NCI-H69 (cell line): ENCODE measurements around the gene MARCHF9.

ENCODE experiments used
- DNase-seq: peaks from one replicate; lab custom pipeline; 2025; lab: John Stamatoyannopoulos, UW

The MARCHF9 gene

DNA sequence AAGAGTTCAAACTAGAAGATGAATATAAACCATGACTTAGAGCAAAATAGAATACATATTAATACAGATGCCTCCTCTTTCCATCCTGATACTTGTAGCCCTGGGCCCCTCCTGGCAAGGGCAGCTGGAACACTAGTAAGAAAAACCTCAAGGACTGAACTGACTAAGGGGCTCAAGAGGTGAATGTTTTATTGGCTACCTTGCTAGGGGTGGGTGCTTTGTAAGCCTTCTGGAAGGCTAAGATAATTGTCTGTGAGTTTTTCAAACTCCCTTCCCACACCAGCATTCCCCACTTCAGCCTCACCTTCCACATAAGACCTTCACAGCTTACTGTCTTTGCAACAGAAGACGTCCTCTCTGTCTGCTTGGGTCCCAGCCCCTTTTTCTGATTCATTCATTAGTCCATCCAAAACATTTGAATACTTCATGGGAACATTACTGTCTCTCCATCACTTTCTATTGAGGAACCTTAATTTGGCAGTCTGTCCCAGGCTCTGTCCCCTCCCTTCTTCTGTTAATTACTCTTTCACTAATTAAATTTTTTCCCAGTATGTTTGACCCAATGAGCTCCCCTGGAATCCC is 1.1 kb upstream of the MARCHF9 start:
- no peak for DNase-seq

DNA sequence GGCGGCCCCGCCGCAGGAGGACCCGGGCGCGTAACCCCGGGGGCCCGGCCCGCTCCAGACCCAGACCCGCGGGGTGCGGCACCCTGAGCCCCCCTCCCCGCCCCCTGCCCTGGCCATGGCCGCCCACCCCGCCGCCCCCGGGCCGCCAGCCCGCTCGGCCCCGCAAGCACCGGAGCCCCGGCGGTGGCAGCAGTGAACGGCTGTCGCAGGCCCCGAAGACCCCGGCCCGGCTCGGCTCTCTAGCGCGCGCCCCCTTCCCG is 221 bp downstream of the MARCHF9 start:
- no peak for DNase-seq

DNA sequence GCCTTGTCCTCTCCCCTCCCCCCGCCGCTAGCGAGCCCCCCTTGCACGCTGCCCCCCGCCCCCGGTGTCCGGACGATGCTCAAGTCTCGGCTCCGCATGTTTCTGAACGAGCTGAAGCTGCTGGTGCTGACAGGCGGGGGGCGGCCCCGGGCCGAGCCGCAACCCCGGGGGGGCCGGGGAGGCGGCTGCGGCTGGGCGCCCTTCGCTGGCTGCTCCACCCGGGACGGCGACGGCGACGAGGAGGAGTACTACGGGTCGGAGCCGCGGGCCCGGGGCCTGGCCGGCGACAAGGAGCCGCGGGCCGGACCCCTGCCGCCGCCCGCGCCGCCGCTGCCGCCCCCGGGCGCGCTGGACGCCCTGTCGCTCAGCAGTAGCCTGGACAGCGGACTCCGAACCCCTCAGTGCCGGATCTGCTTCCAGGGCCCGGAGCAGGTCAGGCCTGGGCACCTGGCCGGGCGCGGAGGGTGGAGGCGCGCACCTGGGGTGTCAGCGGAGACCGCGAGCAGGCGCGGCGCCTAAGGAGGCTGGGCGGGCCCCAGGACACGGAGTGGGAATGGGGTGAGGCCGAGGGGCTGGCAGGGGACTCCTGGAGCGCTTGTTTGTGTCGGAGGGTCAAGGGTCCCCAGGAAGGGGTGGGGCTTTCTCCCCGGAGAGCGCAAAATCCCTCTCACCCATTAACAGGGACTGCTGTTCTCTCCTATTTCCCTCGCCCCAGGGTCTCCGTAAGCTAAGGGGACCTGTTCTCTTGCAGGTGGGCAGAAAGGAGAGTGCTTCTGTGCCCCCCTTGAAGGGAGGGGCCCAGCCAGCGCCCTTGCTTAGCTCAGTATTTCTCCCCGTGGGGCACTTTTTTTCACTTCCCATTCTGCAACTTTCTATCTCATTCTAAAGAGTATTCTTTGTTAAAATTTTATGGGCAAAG is 810 bp downstream of the MARCHF9 start:
- DNase-seq, result peak; percentile 83

DNA sequence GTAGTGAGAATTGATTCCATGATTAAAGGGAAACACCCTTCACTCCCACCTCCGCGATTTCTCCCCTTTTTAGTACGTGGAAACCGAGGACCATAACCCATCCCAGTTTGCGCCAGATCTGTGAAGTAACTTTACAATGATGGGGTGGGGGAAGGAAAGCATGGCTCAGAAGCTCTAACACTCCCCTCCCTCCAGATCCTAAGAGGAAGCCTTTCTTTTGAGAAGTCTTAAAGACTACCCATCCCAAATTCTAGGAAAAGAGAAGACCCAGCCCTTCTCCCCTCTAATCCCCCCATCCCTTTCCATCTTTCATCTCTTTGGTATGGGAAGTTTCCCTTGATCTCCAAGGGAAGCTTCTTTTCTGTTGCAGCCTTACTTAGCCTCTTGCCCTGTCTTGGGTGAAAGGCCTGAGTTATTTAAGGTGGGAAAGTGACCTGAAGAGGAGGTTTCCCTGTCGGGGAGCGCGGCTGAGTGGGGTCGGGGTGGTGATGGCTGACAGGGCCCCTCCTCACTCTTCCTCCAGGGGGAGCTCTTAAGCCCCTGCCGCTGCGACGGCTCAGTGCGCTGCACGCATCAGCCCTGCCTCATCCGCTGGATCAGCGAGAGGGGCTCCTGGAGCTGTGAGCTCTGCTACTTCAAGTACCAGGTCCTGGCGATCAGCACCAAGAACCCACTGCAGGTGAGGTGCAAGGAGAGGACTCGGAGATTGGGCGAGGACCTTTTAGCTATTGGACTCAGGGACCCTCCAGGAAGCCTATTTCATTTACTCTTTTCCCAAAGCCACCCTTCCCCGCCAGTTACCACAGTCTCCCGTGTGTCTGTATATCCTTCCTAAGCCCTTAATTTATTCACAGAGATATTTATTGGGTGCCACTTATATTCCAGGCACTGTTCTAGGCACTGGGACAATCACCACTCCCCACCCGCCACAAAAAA is 1.8 kb downstream of the MARCHF9 start:
- peak; percentile 68 for DNase-seq

DNA sequence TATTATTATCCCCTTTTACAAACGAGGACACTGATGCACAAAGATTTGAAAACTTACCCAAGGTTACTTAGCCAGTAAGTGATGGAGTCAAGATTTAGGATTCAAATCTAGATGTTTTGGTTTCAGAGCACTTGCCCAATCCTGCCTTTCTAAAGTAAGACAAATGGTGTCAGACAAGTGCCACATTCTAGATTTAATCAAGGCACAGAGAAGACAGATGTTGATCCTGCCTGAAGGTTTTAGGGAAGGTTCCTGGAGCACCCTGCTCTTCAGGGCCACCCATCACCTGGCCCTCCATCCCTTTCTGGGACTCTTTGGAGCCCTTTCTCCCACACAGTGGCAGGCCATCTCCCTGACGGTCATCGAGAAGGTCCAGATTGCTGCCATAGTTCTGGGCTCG is 2.9 kb downstream of the MARCHF9 start:
- no peak for DNase-seq

DNA sequence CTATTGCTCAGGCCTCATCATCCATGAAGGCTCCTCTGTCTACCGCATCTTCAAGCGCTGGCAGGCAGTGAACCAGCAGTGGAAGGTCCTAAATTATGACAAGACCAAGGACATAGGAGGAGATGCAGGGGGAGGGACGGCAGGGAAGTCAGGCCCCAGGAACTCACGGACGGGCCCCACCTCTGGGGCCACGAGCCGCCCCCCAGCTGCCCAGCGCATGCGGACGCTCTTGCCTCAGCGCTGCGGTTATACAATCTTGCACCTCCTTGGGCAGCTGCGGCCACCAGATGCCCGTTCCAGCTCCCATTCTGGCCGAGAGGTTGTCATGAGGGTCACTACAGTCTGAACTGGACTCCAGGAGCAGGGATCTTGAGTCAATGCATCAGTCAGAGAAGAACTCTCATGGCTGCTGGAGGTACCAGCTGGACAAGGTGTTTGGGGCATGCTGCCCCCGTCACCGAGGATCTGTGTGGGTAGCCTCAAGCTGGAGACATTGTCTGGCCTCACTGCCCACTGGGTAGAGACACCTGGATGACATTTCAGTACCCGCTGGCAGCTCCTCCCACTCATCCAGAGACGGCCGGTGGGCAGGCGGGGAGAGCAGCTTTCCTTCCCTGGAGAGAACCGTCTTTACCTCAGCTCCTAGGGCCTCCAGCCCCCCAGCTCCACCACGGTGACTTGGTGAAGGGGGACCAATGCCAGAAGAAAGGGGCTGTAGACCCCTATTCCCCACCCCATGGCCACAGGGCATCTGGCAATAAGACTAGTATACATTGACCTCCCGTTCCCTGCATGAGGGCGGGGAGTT is 3.9 kb downstream of the MARCHF9 start:
- no peak for DNase-seq

DNA sequence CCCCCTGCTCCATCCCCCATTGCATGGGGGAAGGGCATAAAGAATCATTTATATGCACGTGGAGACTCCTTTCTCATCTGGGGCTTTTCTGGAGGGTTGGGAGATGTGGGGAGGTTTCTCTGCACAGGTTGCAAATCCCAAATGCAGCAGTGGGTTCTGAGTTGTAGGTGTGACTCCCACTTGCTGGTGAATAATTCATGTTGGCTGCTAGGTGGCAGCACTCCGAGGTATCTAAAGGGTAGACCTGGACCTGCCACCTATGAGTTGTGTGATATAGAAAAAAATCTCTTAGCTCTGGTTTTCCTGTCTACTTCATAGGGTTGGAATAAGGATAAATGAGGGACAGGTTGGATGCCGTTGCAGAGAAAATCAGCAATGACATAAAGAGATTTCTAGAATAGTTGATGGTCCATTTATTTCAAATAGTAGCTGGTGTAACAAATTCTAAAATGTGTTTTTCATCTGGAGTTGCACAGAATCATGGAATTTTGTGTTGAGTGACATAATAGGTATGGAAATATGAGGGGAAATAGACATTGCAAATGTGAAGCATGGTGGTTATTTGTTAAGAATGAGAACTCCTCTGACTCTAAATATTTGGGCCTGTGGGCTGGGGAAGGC is 4.6 kb downstream of the MARCHF9 start:
- DNase-seq, result peak; percentile 54

DNA sequence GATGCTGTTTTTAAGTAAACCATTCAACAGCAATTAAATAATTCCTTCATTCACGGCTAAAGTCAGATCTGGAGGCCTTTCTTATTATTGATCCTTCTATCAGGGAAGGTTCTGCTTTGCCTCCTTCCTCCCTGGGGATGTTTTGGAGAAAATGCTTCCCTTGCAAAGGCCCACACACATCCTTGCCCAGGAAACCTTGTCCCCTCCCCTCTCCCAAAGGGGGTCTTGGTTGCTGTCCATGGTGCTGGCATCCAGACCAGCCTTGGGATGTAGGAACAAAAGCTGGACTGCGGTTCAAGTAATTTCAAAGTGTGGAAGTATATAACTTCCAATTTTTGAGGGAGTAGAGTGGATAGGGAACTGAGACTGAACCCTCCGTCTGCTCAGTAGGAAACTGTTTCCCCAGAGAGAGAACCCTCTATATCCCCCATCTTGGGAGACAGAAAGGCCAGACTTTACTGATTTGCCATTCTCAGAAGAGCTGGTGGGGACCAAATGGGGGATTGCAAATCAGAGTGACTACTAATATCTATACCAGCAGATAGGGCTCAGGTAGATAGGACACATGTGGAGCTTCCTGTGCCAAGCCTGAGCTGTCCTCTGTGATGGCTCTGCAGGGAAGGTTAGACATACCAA is 5.6 kb downstream of the MARCHF9 start:
- DNase-seq, result no peak

DNA sequence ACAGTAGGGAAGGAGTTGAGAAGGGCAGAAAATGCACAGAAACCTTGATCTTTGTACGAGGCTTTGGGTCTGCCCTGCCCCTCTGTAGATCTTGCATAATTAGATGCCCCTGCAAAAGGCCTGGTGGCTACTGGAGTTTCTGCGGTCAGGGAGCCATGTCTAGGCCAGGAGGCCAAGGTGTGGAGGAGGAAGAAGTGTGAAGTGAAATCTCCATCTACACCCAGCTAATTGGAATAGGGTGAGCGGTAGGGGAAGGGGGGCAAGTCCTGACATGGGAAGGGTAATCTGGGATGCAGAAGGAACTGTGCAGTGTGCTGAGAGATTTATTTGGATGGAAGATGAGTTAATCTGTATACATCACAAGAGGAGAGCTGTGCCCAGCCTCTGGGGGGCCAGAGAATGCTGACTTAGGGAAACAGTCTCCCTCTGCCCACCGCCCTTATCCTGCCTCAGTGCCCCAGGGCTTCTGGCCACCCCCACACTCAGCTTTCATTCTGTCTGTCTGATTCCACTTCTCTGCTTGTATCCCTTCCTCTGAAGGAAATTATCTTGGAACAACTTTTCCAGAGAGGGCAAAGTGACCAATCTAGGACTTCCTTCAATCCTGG is 6.6 kb downstream of the MARCHF9 start:
- DNase-seq, result no peak

DNA sequence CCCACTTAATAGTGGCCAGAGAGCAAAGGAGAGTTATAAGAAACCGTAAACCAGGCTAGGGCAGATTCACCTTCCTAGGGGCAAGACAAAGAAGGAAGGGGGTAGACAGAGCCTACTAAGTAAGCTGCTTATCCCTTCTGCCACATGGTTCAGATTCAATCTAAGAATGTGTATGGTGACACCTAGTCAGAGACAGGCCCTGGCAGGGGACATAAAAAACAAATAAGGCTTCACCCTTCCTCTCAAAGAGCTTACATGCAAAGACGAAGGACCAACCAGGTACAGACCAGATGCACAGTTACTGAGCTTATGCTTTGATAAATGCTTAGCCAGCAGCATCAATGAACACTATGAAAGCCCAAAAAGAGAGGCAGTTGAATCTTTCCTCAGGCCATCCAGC is 7.6 kb downstream of the MARCHF9 start:
- DNase-seq, result no peak

DNA sequence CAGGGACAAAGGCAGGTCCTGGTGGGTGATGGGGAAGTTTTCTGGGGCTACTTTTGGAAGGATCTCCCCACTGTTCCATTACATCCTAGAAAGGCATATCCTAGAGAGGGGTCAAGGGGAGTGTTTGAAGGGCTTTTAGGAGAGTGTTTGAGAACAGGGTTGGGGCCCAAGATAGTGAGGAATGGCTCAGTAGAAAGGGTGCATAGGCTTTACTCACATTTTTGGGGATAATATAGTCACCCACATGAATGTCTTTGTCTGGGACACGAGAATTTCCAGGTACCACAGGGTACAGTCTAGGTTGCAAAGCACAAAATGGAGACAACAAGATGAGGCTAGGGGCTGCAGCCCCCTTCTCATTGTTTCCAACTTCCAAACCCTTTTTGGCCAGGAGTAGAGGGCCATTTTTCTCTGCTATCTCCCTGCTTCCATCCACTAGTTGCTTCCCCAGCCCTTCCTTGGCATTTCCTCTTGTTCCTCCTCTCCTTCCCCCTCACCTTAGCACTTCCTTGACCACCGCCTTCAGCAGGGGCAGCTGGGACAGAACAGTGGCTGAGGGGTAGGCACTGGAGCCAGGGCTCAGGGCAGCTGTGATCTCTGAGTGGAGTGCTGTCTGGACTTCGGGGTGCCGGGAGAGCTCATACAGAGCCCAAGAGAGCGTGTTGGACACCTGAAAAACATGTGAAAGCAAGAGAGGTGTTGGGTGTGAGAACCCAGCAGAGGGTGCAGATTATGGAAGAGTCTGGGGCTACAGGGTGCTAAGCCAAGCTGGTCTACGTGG is 9.2 kb downstream of the MARCHF9 start:
- no peak for DNase-seq

DNA sequence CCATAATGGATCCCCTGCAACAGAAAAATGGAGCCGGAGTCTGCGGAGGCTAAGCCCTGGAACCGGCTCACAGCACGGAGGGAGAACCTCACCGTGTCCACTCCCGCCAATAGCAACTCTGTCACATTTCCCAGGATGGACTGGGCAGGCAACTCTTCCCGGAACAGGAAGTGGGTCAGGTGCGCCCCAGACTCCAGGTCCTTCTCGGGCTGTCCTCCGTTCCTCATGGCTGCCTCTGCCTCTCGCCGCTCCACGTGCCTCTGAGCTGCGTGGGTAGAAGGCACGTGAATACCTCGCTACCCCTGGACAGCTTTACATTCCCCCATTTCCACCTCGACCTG is 9.7 kb downstream of the MARCHF9 start:
- DNase-seq, result peak; percentile 61

DNA sequence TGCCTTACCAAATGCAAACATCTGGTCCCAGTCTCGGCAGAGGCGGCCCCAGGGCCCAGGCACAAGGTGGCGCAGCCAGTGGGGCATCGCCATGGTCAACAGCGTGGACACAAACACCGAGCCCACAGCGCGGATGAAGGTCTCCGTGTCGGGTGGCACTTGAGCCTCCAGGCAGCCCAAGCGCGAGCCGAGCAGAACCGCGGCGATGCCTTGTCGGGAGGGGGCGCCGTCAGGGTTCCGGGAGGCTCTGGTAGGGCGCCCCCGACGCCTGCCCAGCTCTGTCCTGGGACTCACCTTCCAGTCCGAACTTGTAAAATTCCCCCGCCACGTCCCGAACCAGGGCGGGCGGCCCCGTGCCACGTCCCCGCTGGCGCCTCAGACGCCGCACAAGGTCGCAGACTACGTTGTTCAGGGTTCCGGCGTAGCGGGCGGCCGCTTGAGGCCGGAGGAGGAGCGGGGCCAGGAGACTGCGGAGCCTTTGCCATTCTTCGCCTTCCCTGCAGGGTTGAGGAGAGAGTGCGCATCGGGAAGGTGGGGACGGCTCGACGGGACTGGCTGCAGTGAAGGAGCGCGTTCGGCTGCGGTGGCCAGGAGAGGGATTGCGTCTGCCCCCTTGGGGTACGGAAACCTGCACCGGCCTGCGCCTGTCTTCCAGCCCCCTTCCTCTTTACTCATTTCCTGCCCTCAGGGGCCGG is 10.2 kb downstream of the MARCHF9 start:
- DNase-seq, result peak; percentile 66

DNA sequence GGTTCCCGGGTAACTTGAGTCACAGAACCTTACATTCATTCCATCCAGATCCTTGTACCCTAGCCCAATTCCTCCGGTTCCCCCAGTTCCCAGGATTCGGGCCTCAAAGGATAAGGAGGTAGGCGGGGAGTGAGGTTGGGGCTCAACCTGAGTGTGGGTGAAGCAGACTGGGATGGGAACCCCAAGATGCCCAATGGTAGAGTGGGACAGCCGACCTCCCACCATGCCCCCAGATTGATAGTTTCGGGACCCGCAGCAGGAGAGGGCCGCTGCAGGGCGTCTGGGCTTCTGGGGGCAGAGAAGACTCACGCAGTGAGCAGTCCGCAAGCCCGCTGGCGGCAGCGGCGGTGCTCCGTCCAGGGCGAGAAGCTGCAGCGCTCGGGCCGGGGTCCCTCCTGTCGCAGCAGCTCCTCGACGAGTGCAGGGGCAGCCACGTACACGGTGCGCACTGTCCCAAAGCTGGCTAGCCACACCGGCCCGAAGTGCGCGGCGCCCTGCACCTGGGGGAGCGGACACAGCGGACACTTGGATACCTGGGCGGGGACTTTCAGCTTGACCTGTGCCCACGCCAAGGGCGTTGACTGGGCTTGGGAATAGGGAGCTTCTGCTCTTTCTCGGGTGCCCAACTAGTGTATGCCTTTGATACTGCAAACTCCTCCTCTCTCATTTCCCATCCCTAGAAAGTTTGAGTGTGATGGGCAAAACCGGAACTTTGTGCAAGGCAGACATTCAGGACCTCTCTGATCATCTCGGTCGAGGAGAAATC is 11.0 kb downstream of the MARCHF9 start:
- DNase-seq, result peak; percentile 28

DNA sequence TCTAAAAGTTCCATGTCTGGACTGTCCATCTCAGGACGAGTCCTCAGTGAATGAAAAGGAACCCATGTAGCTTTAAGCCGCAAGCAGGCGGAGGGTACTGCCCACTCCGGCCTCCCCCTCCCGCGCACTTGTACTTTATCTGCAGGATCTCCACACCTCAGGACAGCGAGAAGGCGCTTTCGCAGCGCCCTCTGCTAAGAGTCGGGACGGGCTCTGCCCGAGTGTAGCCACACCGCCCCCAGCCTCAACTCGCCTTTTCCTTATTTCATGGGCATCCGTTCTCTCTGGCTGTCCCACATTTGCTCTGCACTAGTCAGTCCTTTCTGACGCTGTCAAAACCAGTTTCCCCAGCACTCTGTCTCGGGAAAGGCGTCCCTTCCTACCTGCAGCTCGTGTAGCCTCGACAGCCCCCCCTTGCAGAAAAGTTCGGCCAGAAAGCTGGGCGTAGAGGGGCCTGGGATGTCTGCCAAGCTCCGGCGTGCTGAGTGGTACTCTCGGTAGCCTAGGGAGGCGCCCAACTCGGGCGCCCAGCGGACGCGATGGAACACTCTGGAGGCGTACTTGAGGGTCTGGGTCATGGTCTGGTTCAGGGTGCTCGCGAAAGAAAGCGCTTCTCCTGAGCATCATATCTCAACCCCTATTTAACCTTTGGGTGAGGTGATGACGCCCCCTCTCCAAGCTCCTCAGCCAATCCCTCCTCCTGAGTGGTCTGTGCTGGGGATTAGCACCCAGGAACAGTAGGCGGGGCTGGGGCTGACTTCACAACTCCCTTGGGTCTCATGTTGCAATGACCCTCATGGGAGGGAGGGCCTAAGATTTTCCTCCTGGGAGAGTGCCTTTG is 11.8 kb downstream of the MARCHF9 start, which contains the start of gene CYP27B1:
TSS of gene CYP27B1 (minus strand) at position 615 of the 841 bp plus-strand sequence. CDS start at position 578, 37 bp downstream.
- DNase-seq, result peak; percentile 53

DNA sequence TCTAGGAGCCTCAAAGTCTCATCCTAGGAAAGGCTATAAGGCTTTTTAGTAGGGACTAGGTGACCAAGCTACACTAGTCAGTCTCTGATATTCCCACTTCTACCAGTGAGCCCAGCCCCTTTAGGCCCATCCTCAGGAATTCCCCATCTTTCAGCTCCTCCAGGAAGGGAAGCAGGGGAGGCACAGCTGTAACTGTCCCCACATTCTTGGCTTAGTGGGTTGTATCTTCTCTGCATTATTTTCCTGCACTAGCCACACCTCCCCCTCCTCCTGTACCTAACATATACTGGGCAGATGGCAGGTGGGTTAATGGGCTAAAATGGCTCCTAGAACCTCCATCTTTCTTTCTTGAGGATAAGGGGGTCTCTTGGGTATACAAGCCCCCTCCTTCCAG is 12.4 kb downstream of the MARCHF9 start:
- no peak for DNase-seq

DNA sequence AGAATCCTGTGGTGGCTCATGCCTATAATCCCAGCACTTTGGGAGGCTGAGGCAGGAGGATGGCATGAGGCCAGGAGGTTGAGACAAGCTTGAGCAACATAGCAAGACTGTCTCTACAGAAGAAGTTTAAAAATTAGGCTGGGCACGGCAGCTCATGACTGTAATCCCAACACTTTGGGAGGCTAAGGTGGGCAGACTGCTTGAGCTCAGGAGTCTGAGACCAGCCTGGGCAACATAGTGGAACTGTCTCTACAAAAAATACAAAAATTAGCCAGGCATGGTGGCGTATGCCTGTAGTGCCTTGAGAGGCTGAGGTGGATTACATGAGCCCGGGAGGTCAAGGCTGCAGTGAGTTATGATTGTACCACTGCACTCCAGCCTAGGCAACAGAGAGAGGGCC is 13.0 kb downstream of the MARCHF9 start:
- no peak for DNase-seq
